Fibroblast of mammary gland (primary cell): Measurements from ENCODE around the gene PCDHB10.
"Not testable (repeated sequence)": the region's sequence is repeated elsewhere in the genome, so short reads cannot be mapped to it uniquely, and the experiment has no call there.

Experiments used
- DNase-seq: peaks from one replicate; pipeline ENCODE4 v3.0.0-alpha.2; 2010; ENCODE audit warnings: low read depth
- H3K4me3 ChIP-seq: 2 replicates; pipeline ENCODE4 v1.5.1; 2011; ENCODE audit warnings: low read depth, mild to moderate bottlenecking, low read length, moderate library complexity; ENCODE audit not compliant: control insufficient read depth
- TF ChIP-seq, protein P1 (sequence below): conservative IDR thresholded peaks from 2 replicates; pipeline ENCODE4 v1.5.1; 2011; ENCODE audit warnings: low read depth, low read length, inconsistent platforms; ENCODE audit not compliant: control insufficient read depth, insufficient read depth

PCDHB10 gene

DNA sequence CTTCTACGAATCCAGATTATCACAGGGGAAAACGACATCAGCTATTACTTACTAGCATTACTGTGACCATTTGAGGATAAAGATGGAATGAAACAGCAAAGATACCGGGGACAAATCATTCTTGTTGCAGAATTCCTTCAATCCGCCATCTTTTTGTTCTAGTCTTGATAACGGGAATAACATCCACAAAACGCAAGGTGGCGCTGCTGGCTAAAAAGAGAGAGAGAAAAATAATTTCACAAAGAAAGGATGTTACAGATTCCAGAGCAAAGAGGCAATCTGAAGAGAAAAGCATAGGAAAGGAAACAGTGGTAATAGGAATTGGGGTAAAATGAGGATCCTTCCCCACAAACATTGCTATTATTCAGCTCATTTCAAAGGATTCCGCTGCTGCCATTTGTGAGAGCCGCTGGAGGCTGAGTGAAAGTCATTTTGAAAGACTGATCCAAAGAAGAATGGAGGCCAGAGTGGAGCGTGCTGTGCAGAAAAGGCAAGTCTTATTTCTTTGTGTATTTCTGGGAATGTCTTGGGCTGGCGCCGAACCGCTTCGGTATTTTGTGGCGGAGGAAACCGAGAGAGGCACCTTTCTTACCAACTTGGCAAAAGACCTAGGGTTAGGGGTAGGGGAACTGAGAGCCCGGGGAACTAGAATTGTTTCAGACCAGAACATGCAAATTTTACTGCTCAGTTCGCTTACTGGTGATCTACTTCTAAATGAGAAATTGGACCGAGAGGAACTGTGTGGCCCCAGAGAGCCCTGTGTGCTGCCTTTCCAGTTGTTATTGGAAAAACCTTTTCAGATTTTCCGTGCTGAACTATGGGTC is 19.6 kb upstream of the PCDHB10 start, which contains the start of gene PCDHB7:
TSS of gene PCDHB7 (plus strand) at position 264 of the 824 bp plus-strand sequence. CDS start at position 456, 192 bp downstream.
- peak; percentile 20 for DNase-seq
- TF ChIP-seq, protein P1, sequence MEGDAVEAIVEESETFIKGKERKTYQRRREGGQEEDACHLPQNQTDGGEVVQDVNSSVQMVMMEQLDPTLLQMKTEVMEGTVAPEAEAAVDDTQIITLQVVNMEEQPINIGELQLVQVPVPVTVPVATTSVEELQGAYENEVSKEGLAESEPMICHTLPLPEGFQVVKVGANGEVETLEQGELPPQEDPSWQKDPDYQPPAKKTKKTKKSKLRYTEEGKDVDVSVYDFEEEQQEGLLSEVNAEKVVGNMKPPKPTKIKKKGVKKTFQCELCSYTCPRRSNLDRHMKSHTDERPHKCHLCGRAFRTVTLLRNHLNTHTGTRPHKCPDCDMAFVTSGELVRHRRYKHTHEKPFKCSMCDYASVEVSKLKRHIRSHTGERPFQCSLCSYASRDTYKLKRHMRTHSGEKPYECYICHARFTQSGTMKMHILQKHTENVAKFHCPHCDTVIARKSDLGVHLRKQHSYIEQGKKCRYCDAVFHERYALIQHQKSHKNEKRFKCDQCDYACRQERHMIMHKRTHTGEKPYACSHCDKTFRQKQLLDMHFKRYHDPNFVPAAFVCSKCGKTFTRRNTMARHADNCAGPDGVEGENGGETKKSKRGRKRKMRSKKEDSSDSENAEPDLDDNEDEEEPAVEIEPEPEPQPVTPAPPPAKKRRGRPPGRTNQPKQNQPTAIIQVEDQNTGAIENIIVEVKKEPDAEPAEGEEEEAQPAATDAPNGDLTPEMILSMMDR: peak; percentile 48
- no peak within 1 kb of the TSS for H3K4me3 ChIP-seq

DNA sequence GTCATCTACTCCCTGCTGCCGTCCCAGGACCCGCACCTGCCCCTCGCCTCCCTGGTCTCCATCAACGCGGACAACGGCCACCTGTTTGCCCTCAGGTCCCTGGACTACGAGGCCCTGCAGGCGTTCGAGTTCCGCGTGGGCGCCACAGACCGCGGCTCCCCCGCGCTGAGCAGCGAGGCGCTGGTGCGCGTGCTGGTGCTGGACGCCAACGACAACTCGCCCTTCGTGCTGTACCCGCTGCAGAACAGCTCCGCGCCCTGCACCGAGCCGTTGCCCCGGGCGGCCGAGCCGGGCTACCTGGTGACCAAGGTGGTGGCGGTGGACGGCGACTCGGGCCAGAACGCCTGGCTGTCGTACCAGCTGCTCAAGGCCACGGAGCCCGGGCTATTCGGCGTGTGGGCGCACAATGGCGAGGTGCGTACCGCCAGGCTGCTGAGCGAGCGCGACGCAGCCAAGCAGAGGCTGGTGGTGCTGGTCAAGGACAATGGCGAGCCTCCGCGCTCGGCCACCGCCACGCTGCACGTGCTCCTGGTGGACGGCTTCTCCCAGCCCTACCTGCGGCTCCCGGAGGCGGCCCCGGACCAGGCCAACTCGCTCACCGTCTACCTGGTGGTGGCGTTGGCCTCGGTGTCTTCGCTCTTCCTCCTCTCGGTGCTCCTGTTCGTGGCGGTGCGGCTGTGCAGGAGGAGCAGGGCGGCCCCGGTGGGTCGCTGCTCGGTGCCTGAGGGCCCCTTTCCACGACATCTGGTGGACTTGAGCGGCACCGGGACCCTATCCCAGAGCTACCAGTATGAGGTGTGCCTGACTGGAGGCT is 17.7 kb upstream of the PCDHB10 start:
- H3K4me3 ChIP-seq, DNase-seq: not testable (repeated sequence)

DNA sequence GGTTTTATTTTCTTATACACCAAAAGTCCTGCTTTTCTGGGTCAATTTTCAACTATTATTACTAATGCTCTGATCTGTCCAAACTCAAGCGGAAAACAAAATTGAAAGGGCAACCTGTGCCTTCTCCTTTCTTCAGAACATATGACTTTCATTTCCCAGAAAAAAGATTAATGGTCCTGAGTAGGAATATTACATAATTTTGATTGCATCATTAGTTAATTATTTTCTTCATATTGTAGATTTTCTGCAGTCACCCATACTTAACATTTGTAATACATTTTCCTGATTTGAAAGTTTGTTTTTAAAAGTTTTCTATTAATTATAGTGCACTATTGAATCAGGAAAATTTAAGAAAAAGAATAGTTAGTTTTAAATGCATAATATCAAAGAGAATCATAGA is 16.2 kb upstream of the PCDHB10 start:
- TF ChIP-seq, protein P1: no peak
- no peak for DNase-seq
- H3K4me3 ChIP-seq: no peak overlapping the region

DNA sequence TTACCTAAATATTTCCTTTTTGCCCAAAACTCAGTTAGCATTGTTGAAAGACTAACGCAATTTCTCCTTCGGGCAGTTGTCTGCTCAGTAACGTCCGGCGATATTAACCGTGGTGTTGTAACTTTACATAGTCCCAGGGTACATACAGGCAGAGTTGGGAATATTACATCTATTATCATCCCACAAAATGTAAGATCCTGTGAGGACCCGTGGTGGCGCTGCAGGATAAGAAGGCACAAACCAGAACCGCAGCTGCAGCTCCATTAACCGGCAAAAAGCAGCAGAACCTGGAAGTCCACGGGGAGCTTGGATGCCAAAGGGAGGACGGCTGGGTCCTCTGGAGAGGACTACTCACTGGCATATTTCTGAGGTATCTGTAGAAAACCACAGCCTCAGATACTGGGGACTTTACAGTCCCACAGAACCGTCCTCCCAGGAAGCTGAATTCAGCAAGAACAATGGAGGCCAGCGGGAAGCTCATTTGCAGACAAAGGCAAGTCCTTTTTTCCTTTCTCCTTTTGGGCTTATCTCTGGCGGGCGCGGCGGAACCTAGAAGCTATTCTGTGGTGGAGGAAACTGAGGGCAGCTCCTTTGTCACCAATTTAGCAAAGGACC is 14.5 kb upstream of the PCDHB10 start, which contains the start of gene PCDHB8:
TSS of gene PCDHB8 (plus strand) at position 214 of the 615 bp plus-strand sequence. CDS start at position 459, 245 bp downstream.
- DNase-seq, H3K4me3 ChIP-seq: not testable (repeated sequence)

DNA sequence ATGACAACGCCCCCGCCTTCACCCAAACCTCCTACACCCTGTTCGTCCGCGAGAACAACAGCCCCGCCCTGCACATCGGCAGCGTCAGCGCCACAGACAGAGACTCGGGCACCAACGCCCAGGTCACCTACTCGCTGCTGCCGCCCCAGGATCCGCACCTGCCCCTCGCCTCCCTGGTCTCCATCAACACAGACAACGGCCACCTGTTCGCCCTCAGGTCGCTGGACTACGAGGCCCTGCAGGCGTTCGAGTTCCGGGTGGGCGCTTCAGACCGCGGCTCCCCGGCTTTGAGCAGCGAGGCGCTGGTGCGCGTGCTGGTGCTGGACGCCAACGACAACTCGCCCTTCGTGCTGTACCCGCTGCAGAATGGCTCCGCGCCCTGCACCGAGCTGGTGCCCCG is 12.8 kb upstream of the PCDHB10 start:
- H3K4me3 ChIP-seq, DNase-seq: not testable (repeated sequence)

DNA sequence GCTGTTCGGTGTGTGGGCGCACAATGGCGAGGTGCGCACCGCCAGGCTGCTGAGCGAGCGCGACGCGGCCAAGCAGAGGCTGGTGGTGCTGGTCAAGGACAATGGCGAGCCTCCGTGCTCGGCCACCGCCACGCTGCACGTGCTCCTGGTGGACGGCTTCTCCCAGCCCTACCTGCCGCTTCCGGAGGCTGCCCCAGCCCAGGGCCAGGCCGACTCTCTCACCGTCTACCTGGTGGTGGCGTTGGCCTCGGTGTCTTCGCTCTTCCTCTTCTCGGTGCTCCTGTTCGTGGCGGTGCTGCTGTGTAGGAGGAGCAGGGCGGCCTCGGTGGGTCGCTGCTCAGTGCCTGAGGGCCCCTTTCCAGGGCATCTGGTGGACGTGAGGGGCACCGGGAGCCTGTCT is 12.3 kb upstream of the PCDHB10 start:
- not testable (repeated sequence) for DNase-seq, H3K4me3 ChIP-seq

DNA sequence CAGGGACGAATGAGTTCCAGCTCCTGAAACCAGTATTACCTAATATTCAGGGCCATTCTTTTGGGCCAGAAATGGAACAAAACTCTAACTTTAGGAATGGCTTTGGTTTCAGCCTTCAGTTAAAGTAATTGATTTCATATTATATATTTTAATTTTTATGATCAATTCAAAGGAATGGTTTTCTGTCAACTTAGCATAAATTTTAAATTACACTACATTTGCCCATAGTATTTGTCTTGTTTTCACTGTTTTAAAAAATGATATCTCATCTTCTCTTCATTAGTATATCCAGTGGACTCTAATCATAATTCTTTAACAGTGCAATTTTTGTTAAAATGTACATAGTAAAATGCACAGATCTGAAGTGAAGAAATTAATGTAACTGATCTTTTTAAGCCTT is 11.8 kb upstream of the PCDHB10 start:
- H3K4me3 ChIP-seq: no peak overlapping the region
- TF ChIP-seq, protein P1: no peak
- DNase-seq: no peak

DNA sequence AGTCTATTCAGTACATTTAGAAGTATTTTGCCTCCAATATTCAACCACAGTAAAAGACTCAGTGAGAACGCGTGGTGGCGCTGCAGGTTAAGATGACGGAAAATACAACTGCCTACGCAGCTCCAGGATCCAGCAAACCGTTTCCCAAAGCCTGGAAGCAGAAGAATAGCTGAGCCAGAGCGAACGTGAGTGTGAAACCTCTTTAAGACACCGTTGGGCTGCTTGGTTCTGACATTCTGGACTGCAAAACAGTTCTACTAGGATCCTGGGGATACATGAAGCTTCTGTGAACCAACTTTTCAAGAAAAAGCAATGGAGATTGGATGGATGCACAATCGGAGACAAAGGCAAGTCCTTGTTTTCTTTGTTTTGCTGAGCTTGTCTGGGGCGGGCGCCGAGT is 9.9 kb upstream of the PCDHB10 start, which contains the start of gene PCDHB16:
TSS of gene PCDHB16 (plus strand) at position 140 of the 400 bp plus-strand sequence. CDS start at position 313, 173 bp downstream.
- DNase-seq: peak; percentile 17
- H3K4me3 ChIP-seq: no peak within 1 kb of the TSS
- TF ChIP-seq, protein P1: no peak

DNA sequence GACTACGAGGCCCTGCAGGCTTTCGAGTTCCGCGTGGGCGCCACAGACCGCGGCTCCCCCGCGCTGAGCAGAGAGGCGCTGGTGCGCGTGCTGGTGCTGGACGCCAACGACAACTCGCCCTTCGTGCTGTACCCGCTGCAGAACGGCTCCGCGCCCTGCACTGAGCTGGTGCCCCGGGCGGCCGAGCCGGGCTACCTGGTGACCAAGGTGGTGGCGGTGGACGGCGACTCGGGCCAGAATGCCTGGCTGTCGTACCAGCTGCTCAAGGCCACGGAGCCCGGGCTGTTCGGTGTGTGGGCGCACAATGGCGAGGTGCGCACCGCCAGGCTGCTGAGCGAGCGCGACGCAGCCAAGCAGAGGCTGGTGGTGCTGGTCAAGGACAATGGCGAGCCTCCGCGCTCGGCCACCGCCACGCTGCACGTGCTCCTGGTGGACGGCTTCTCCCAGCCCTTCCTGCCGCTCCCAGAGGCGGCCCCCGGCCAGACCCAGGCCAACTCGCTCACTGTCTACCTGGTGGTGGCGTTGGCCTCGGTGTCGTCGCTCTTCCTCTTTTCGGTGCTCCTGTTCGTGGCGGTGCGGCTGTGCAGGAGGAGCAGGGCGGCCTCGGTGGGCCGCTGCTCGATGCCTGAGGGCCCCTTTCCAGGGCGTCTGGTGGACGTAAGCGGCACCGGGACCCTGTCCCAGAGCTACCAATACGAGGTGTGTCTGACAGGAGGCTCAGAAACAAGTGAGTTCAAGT is 7.9 kb upstream of the PCDHB10 start:
- H3K4me3 ChIP-seq, DNase-seq: not testable (repeated sequence)
